Measurements from ENCODE around the gene NCL.

DNA sequence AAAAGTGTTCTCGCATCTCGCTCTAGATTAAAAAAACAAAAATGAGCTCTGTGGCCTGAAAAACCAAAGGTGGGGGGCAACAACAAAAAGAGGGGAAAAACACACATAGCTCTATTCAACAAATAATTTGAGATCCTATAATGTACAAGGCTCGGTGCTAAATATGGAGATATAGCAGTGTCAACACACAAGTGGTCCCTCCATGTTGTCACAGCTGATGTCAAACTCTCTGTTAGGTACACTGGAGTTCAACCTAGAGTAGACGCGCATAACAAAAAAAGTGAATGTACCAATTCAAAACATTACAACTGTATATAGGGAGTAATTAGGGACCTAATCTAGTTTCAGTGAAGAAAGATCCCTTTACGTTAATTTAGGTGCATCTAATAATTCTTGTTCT lies 5.9 kb downstream of the NCL start:
- TF ChIP-seq, protein P1, sequence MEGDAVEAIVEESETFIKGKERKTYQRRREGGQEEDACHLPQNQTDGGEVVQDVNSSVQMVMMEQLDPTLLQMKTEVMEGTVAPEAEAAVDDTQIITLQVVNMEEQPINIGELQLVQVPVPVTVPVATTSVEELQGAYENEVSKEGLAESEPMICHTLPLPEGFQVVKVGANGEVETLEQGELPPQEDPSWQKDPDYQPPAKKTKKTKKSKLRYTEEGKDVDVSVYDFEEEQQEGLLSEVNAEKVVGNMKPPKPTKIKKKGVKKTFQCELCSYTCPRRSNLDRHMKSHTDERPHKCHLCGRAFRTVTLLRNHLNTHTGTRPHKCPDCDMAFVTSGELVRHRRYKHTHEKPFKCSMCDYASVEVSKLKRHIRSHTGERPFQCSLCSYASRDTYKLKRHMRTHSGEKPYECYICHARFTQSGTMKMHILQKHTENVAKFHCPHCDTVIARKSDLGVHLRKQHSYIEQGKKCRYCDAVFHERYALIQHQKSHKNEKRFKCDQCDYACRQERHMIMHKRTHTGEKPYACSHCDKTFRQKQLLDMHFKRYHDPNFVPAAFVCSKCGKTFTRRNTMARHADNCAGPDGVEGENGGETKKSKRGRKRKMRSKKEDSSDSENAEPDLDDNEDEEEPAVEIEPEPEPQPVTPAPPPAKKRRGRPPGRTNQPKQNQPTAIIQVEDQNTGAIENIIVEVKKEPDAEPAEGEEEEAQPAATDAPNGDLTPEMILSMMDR (IDR thresholded peaks at IDR 0.05 in 2 of 3, conservative IDR thresholded peaks at IDR 0.05 in 1 of 3; ENCODE audit: borderline replicate concordance in 1 of 3, insufficient read depth in 1 of 3, low read depth in 2 of 3, low read length in 2 of 3): no peak
- no peak for TF ChIP-seq SIN3A (IDR thresholded peaks at IDR 0.05; ENCODE audit: low read depth)
- no peak for TF ChIP-seq POLR2A (IDR thresholded peaks at IDR 0.05; ENCODE audit: borderline replicate concordance, extremely low read depth, insufficient read depth, insufficient read length)
- TF ChIP-seq CEBPB (IDR thresholded peaks at IDR 0.05; ENCODE audit: low read depth): no peak
- no peak for TF ChIP-seq ATF3 (IDR thresholded peaks at IDR 0.05)
- no peak for TF ChIP-seq JUND (IDR thresholded peaks at IDR 0.05)
- no peak for TF ChIP-seq RAD21 (IDR thresholded peaks at IDR 0.05; ENCODE audit: low read depth)
- TF ChIP-seq EZH2phosphoT487 (IDR thresholded peaks at IDR 0.05; ENCODE audit: borderline replicate concordance): no peak

Data from HCT116 (cell line).